Mesothelial cell of epicardium (in vitro differentiated cells): ENCODE measurements around the gene PDIA5. TPM values are rescaled to one million over a fixed set of nuclear protein-coding genes. Genes with fewer than 3 reads are reported as not detected.

Experiments used
- DNase-seq, 2 experiments: peaks; one replicate each; pipeline ENCODE4 v3.0.0; 2021; ENCODE audit warnings: low spot score in 2 of 2; ENCODE audit not compliant: unreplicated experiment in 2 of 2
- H3K27ac Mint-ChIP-seq: 2 replicates; pipeline ENCODE4 v1.8.0; 2021; ENCODE audit warnings: mixed read lengths
- H3K27me3 Mint-ChIP-seq: 2 replicates; pipeline ENCODE4 v1.8.0; 2021; ENCODE audit warnings: low read depth, mixed read lengths
- H3K36me3 Mint-ChIP-seq: 2 replicates; pipeline ENCODE4 v1.8.0; 2021; ENCODE audit warnings: mixed read lengths
- H3K4me1 Mint-ChIP-seq: 2 replicates; pipeline ENCODE4 v1.8.0; 2021; ENCODE audit warnings: mixed read lengths
- H3K4me3 Mint-ChIP-seq: 2 replicates; pipeline ENCODE4 v1.8.0; 2021; ENCODE audit warnings: mild to moderate bottlenecking, moderate library complexity, mixed read lengths
- H3K9me3 Mint-ChIP-seq: 2 replicates; pipeline ENCODE4 v1.8.0; 2021; ENCODE audit warnings: mixed read lengths
- CTCF ChIP-seq: fragments of 200-600 bp; sonication (generic); IDR thresholded peaks from one replicate; pipeline ENCODE4 v1.5.0; 2021; ENCODE audit warnings: antibody characterized with exemption; ENCODE audit not compliant: unreplicated experiment
- total RNA-seq: library from RNA; stranded (reverse); gene quantifications from 3 replicates; pipeline ENCODE4 v1.2.1, GENCODE V29; 2021

The PDIA5 gene
- total RNA-seq, 1 donor from 2014 or later: 19.1 TPM

DNA sequence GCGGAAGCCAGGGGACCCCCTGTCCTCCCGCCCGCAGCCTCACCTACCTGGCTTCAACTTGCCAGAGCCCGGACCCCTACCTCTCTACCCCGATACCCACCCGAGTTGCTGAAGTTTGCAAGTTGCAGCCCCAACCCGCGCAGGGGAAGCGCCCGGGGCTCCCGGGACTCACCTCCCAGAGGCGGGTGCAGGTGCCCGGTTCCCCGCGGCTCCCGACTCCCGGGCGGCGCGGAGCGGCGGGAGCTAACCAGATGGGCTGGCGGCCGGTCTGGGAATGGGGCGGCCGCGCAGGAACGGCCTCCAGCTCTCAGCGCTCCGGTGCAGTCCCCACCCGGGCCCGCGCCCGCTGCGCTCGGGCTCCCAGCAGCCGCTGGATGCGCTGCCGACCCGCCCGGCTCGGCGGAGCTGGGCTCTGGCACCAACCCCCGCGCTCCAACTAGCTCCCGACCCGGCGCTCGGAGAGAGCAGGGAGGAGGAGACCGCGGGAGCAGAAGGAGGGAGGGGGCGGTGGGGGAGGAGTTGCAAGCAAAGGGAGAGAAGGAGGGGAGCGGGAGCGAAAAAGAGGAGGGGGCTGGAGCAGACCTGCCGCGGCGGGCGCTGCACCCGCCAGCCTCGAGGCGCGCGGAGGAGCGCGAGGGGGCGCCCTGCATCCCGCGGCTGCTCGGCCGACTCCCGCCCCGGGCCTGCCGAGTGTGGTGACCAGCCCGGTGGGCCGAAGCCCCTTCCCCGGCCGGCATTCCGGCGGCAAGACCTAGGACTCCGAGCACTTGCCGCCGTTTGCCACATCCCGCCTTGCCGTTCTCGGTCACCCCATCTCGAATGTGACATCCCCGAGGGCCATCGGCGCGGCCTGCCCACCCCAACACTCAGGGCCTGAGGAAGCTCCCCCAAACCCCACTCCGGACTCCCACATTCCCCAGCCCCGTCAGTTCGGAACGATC, 39.3 kb upstream of the PDIA5 start, which contains the start of gene SEMA5B:
TSS of gene SEMA5B (minus strand) at position 472 of the 941 bp plus-strand sequence. CDS start 66,500 bp downstream, outside the sequence.
- Mint-ChIP-seq H3K27ac (no peak within 1 kb of the TSS), H3K27me3 (peaks cover 71% of the 10 kb centered on the region), H3K9me3 (peaks cover 3% of the 10 kb centered on the region), H3K4me1 (peaks cover 20% of the 10 kb centered on the region), H3K36me3 (no peaks in the 10 kb centered on the region), H3K4me3 (peak within 1 kb of the TSS; percentile 69)
- no peak for TF ChIP-seq CTCF
- peak; percentile 32 to 69 for DNase-seq

DNA sequence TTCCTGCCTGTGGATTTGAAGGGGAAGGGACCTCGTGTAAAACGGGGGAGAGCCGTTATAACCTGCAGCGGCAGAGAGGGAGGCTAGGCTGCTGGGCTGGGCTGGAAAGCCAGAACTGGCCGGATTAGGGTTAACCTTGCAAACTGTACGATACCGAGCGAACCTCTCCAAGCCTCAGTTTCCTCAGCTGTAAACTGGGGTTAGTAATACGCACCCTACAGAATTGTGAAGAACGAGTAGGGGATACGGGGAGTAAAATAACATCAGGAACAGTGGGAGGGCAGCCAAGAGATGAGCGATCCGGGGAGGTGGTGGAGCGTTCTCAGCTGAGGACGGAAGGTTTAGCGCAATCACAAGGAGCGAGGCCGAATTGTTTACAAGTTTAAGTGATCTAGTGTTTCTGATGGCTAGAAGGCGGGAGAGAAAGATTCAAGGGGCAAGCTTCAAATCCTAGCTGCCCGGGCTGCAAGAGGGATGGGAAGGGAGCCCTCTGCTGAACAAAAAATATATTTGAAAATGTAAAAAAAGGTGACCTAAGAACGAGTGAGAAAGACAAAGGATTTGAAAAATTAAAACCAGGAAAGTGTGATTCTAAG, 38.5 kb upstream of the PDIA5 start:
- H3K4me1 Mint-ChIP-seq: peaks cover 20% of the 10 kb centered on the region
- peaks cover 63% of the 10 kb centered on the region for H3K27me3 Mint-ChIP-seq
- H3K4me3 Mint-ChIP-seq: peak overlapping the region; percentile 65
- TF ChIP-seq CTCF: no peak
- no peak overlapping the region for H3K27ac Mint-ChIP-seq
- no peaks in the 10 kb centered on the region for H3K36me3 Mint-ChIP-seq
- H3K9me3 Mint-ChIP-seq: peaks cover 3% of the 10 kb centered on the region
- DNase-seq: peak in 1 of 2 experiments; percentile 40

DNA sequence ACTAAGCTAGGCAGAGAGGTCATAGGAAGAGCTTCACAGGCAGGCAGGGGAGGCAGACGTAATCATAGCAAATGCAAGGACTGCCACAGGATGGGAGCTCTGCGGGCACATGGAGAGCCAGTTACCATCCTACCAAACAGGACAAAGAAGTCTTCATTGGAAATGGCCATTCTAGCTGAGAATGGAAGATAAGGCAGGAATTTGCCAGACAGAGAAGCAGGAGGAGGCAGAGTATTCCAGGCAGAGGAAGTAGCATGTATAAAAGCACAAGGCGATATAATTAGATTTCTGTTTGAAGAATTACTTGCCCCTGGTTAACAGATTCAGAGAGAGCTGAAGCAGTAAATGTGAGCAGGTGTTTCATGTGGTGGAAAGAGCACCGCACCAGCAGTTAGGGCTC, 35.8 kb upstream of the PDIA5 start:
- H3K4me3 Mint-ChIP-seq: no peak overlapping the region
- no peak overlapping the region for H3K27ac Mint-ChIP-seq
- no peaks in the 10 kb centered on the region for H3K9me3 Mint-ChIP-seq
- DNase-seq: no peak
- peaks cover 17% of the 10 kb centered on the region for H3K4me1 Mint-ChIP-seq
- peaks cover 41% of the 10 kb centered on the region for H3K27me3 Mint-ChIP-seq
- H3K36me3 Mint-ChIP-seq: no peaks in the 10 kb centered on the region
- no peak for TF ChIP-seq CTCF

- Mint-ChIP-seq H3K4me3 (no peak overlapping the region), H3K9me3 (no peaks in the 10 kb centered on the region), H3K4me1 (peaks cover 11% of the 10 kb centered on the region), H3K27ac (no peak overlapping the region), H3K27me3 (peaks cover 31% of the 10 kb centered on the region), H3K36me3 (no peaks in the 10 kb centered on the region)
- DNase-seq: no peak
- no peak for TF ChIP-seq CTCF
These were observed 34.8 kb upstream of the PDIA5 start for GRCh38 chr3:123032057-123032456.

DNA sequence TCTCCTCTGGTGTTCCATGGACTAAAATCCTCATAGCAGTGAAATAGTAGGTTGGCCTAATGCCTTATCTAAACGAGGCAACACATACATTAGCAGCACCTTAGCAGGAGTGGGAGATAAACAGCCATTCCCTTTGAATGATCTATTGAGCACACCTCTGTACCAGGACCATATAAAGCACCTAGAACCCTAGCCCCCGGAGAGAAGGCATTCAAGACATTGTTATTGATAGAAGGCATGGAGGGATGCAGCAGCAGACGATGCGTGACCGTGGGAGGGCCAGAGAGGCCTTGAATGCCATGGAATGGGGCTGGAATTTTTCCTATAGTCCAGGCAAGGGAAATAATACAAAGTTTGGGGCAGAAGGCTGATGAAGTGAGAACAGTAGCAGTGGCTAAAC, 32.7 kb upstream of the PDIA5 start:
- no peak overlapping the region for H3K4me3 Mint-ChIP-seq
- TF ChIP-seq CTCF: no peak
- no peaks in the 10 kb centered on the region for H3K36me3 Mint-ChIP-seq
- H3K27ac Mint-ChIP-seq: no peak overlapping the region
- no peaks in the 10 kb centered on the region for H3K9me3 Mint-ChIP-seq
- peaks cover 16% of the 10 kb centered on the region for H3K27me3 Mint-ChIP-seq
- no peaks in the 10 kb centered on the region for H3K4me1 Mint-ChIP-seq
- no peak for DNase-seq
